Tibial nerve (tissue), 3 donors: ENCODE measurements around the gene CLMP.

ENCODE experiments used
- CTCF ChIP-seq, 5 experiments: fragments of 200-600 bp in 3 of 5; fragments of 450-650 bp in 2 of 5; sonication (generic) in 3 of 5; IDR thresholded peaks; one replicate each; pipeline ENCODE4 v1.5.1; 2016 to 2019; ENCODE audit warnings: antibody characterized with exemption in 5 of 5, mild to moderate bottlenecking in 3 of 5, moderate library complexity in 2 of 5
- POLR2A ChIP-seq, 2 donors: fragments of 450-650 bp; IDR thresholded peaks; one replicate each; pipeline ENCODE4 v1.6.1; 2017; ENCODE audit warnings: antibody characterized with exemption in 2 of 2, mild to moderate bottlenecking in 2 of 2, moderate library complexity in 2 of 2

GRCh38 chr11:123184531-123184930 is 10.5 kb downstream of the CLMP start:
- no peak for TF ChIP-seq CTCF (IDR thresholded peaks at IDR 0.05)
- TF ChIP-seq POLR2A (IDR thresholded peaks at IDR 0.05) = no peak
